Measurements from ENCODE around the gene TENM4. TPM values are rescaled to one million over a fixed set of nuclear protein-coding genes. Genes with fewer than 3 reads are reported as not detected.
A peak's percentile ranks its signal among the peaks of the same experiment; 100 is the strongest.

TENM4 gene
- total RNA-seq, 1 donor from 2014 or later = 117 TPM

DNA sequence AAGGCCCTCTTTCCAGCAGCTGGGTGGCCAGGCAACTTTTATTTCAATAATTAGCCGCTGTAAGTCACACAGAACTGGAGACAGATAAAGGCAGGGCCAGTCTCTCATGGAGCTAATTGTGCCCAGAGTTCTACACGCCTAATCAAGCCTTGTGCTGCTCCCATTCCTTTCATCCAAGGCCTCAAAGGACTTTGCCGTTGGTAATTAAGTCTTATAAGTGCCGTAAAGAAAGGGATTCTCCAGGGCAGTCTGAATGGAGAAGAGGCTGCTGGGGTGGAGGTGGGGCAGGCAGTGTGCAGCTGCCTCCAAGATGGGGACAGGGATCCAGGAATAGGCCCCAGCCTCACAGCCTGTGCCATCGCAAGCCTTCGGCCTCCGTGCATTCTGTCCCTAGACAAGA lies 357.9 kb downstream of the TENM4 start:
- H3K27me3 Mint-ChIP-seq = no peaks in the 10 kb centered on the region
- H3K36me3 Mint-ChIP-seq (ENCODE audit: insufficient read depth) = no peaks in the 10 kb centered on the region

DNA sequence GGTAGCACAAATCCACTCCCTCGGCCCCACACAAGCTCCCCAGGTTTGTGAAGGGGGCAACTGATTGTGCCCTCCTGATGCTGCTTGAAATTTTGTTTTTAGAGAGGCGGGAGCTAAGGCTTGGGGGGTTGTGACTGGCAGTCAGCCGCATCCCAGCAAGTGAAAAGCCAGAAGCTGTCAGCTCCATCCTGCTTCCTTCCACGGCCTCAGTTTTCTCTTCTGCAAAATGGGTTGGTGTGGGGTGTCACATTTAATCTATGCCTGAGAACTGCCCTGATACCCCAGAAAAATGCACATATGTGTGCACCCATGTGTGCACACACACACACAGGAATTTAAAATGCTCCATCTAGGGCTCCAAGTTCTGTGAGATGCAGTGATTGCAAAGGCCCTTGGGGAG lies 358.6 kb downstream of the TENM4 start:
- TF ChIP-seq, protein P1, sequence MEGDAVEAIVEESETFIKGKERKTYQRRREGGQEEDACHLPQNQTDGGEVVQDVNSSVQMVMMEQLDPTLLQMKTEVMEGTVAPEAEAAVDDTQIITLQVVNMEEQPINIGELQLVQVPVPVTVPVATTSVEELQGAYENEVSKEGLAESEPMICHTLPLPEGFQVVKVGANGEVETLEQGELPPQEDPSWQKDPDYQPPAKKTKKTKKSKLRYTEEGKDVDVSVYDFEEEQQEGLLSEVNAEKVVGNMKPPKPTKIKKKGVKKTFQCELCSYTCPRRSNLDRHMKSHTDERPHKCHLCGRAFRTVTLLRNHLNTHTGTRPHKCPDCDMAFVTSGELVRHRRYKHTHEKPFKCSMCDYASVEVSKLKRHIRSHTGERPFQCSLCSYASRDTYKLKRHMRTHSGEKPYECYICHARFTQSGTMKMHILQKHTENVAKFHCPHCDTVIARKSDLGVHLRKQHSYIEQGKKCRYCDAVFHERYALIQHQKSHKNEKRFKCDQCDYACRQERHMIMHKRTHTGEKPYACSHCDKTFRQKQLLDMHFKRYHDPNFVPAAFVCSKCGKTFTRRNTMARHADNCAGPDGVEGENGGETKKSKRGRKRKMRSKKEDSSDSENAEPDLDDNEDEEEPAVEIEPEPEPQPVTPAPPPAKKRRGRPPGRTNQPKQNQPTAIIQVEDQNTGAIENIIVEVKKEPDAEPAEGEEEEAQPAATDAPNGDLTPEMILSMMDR (IDR thresholded peaks at IDR 0.05; ENCODE audit: unreplicated experiment) = no peak
- Mint-ChIP-seq H3K27ac (peak overlapping the region; percentile 3), H3K9me3 (ENCODE audit: low read depth) (no peaks in the 10 kb centered on the region), H3K4me3 (ENCODE audit: low read depth) (no peak overlapping the region), H3K36me3 (ENCODE audit: insufficient read depth) (no peaks in the 10 kb centered on the region), H3K4me1 (ENCODE audit: low read depth) (peaks cover 16% of the 10 kb centered on the region), H3K27me3 (no peaks in the 10 kb centered on the region)
- DNase-seq (ENCODE audit: low spot score, unreplicated experiment) = no peak

More for the DNA sequence above, 357.9 kb downstream of the TENM4 start:
- TF ChIP-seq, protein P1 (IDR thresholded peaks at IDR 0.05; ENCODE audit: unreplicated experiment) = no peak
- Mint-ChIP-seq H3K4me3 (ENCODE audit: low read depth) (no peak overlapping the region), H3K27ac (peak overlapping the region; percentile 16), H3K9me3 (ENCODE audit: low read depth) (no peaks in the 10 kb centered on the region), H3K4me1 (ENCODE audit: low read depth) (peaks cover 19% of the 10 kb centered on the region)
- no peak for DNase-seq (ENCODE audit: low spot score, unreplicated experiment)

DNA sequence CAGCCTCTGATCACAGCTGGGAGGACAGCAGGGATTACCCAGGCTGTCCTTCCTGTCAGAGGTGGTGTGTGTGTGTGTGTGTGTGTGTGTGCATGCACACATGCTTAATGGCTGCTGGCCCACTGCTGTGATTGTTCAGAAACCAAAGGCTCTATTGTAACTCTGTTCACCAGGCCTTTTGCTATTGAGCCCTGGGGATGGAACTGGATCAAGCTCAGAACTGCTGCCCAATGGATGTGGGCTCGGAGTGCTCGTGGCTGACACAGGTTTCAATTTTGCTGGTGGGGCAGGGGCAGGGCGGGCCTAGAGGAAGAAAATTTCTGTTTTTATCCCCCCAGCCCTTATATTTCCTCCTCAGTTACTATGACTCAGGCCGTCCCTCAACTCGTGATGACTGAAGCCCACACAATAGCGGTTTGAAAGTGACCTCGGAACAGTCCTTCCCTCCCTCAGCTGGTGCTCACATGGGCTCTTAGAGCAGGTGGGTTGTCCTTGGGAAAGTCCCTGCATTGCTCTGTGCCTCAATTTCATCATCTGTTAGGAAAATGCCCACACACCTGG lies 359.3 kb downstream of the TENM4 start:
- DNase-seq (ENCODE audit: low spot score, unreplicated experiment) = no peak
- no peak overlapping the region for H3K27ac Mint-ChIP-seq
- TF ChIP-seq, protein P1 (IDR thresholded peaks at IDR 0.05; ENCODE audit: unreplicated experiment) = no peak

DNA sequence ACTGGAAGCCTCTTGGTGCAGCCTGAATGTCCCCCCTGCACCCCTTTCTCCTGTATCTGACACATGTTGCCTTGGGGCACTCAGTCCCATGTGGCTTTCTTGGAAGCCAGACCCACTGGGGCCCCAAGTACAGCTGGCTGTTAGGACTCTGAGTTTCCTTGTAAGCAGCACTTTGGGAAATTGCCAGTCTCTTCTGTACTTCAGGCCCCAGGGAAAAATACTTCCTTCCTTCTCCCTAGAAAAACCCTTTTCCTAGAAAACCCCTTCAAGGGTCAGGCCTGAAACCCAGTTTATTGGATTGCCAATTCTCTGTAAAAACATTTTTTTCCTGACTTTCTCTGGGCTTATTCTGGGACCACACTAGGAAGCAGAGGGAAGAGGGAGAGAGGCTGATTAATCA lies 360.3 kb downstream of the TENM4 start:
- DNase-seq (ENCODE audit: low spot score, unreplicated experiment) = no peak
- TF ChIP-seq, protein P1 (IDR thresholded peaks at IDR 0.05; ENCODE audit: unreplicated experiment) = no peak
- H3K4me1 Mint-ChIP-seq (ENCODE audit: low read depth) = peaks cover 5% of the 10 kb centered on the region
- no peak overlapping the region for H3K4me3 Mint-ChIP-seq (ENCODE audit: low read depth)
- peak overlapping the region; percentile 22 for H3K27ac Mint-ChIP-seq
- no peaks in the 10 kb centered on the region for H3K27me3 Mint-ChIP-seq
- peaks cover 2% of the 10 kb centered on the region for H3K9me3 Mint-ChIP-seq (ENCODE audit: low read depth)
- H3K36me3 Mint-ChIP-seq (ENCODE audit: insufficient read depth) = peaks cover 6% of the 10 kb centered on the region

More for the DNA sequence above, 359.3 kb downstream of the TENM4 start:
- no peaks in the 10 kb centered on the region for H3K36me3 Mint-ChIP-seq (ENCODE audit: insufficient read depth)
- no peak overlapping the region for H3K4me3 Mint-ChIP-seq (ENCODE audit: low read depth)
- H3K9me3 Mint-ChIP-seq (ENCODE audit: low read depth) = no peaks in the 10 kb centered on the region
- peaks cover 8% of the 10 kb centered on the region for H3K4me1 Mint-ChIP-seq (ENCODE audit: low read depth)
- no peaks in the 10 kb centered on the region for H3K27me3 Mint-ChIP-seq

DNA sequence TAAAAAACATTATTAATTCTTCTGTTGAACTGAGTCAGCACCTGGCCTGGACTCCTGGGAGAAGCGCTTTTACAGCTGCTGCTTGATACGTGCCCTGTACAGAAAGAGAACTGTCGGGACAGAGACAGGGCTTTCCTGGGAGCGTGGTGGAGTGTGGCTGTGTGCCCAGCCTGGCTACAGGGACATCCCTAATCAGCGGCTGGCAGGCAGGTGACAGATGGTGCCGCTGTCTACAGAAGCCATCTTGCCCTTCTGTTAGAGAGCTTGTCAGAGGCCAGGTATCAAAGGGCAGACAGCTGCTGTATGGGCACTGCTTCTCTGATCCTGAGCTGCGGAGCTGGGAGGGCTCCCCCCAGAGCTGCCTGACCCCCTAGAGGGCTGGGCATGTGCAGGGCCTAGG lies 361.8 kb downstream of the TENM4 start:
- TF ChIP-seq, protein P1 (IDR thresholded peaks at IDR 0.05; ENCODE audit: unreplicated experiment) = no peak
- peaks cover 9% of the 10 kb centered on the region for H3K4me1 Mint-ChIP-seq (ENCODE audit: low read depth)
- no peak overlapping the region for H3K4me3 Mint-ChIP-seq (ENCODE audit: low read depth)
- peaks cover 6% of the 10 kb centered on the region for H3K36me3 Mint-ChIP-seq (ENCODE audit: insufficient read depth)
- no peak for DNase-seq (ENCODE audit: low spot score, unreplicated experiment)
- H3K27me3 Mint-ChIP-seq = no peaks in the 10 kb centered on the region
- peaks cover 2% of the 10 kb centered on the region for H3K9me3 Mint-ChIP-seq (ENCODE audit: low read depth)
- H3K27ac Mint-ChIP-seq = peak overlapping the region; percentile 68

Data from progenitor cell of endocrine pancreas (in vitro differentiated cells).